GM21825 (cell line): ENCODE data around the gene ANKS4B.
"Not testable (repeated sequence)": the region's sequence is repeated elsewhere in the genome, so short reads cannot be mapped to it uniquely, and the experiment has no call there.

ENCODE experiments used
- ATAC-seq: cut with Tn5 transposase; IDR thresholded peaks from one replicate; pipeline ENCODE4 v1.9.1; 2021; ENCODE audit warnings: mild to moderate bottlenecking, moderate library complexity; ENCODE audit not compliant: unreplicated experiment

ANKS4B gene

GRCh38 chr16:21233521-21234150 lies at the start of gene ANKS4B:
Gene ANKS4B (plus strand): TSS chr16:21233699. CDS start chr16:21233738, 39 bp downstream.
- no peak for ATAC-seq

GRCh38 chr16:21183995-21184394 lies 49.5 kb upstream of the ANKS4B start:
- no peak for ATAC-seq

- ATAC-seq: no peak
Observed at GRCh38 chr16:21184834-21185233, 48.7 kb upstream of the ANKS4B start.

- ATAC-seq: no peak
Observed at GRCh38 chr16:21185659-21186325, 47.7 kb upstream of the ANKS4B start.

- ATAC-seq: no peak
Observed at GRCh38 chr16:21186326-21186691, 47.2 kb upstream of the ANKS4B start.

GRCh38 chr16:21189311-21189710 lies 44.2 kb upstream of the ANKS4B start:
- ATAC-seq: no peak

GRCh38 chr16:21190013-21190412 lies 43.5 kb upstream of the ANKS4B start:
- no peak for ATAC-seq

GRCh38 chr16:21190599-21190998 lies 42.9 kb upstream of the ANKS4B start:
- no peak for ATAC-seq

- ATAC-seq: no peak
Observed at GRCh38 chr16:21192991-21193390, 40.5 kb upstream of the ANKS4B start.

GRCh38 chr16:21194771-21195301 lies 38.7 kb upstream of the ANKS4B start:
- no peak for ATAC-seq

GRCh38 chr16:21195330-21195729 lies 38.2 kb upstream of the ANKS4B start:
- ATAC-seq: not testable (repeated sequence)

- no peak for ATAC-seq
Observed at GRCh38 chr16:21197112-21197511, 36.4 kb upstream of the ANKS4B start.

- no peak for ATAC-seq
Observed at GRCh38 chr16:21197621-21198020, 35.9 kb upstream of the ANKS4B start.

- no peak for ATAC-seq
Observed at GRCh38 chr16:21199607-21200218, 33.8 kb upstream of the ANKS4B start.

GRCh38 chr16:21203155-21203797 lies 30.2 kb upstream of the ANKS4B start:
- no peak for ATAC-seq

GRCh38 chr16:21205303-21205702 lies 28.2 kb upstream of the ANKS4B start:
- ATAC-seq: no peak

GRCh38 chr16:21206550-21206949 lies 26.9 kb upstream of the ANKS4B start:
- no peak for ATAC-seq

- ATAC-seq: no peak
Observed at GRCh38 chr16:21208446-21209230, 24.9 kb upstream of the ANKS4B start.

GRCh38 chr16:21211486-21211885 lies 22.0 kb upstream of the ANKS4B start, which contains the start of gene ZP2:
Gene ZP2 (minus strand): TSS chr16:21211574. CDS start chr16:21211547, 27 bp downstream.
- ATAC-seq: no peak

GRCh38 chr16:21214086-21214485 lies 19.4 kb upstream of the ANKS4B start:
- no peak for ATAC-seq

- no peak for ATAC-seq
Observed at GRCh38 chr16:21217121-21217520, 16.4 kb upstream of the ANKS4B start.
